Prostate gland (tissue), 2 donors: Measurements from ENCODE around the gene ATP1A3.

ENCODE experiments used
- POLR2AphosphoS5 ChIP-seq: sonication (generic); formaldehyde crosslinking; IDR thresholded peaks from one replicate; pipeline ENCODE4 v1.6.1; 2017; ENCODE audit warnings: antibody characterized with exemption
- TF ChIP-seq, protein P1 (sequence below), 4 experiments: fragments of 200-600 bp in 2 of 4; fragments of 450-650 bp in 2 of 4; sonication (generic) in 2 of 4; IDR thresholded peaks; 1 replicate in 3 of 4; 2 replicates in 1 of 4; pipeline ENCODE4 v1.5.1; 2016 to 2019; ENCODE audit warnings: antibody characterized with exemption in 4 of 4, mild to moderate bottlenecking in 2 of 4, moderate library complexity in 2 of 4

DNA sequence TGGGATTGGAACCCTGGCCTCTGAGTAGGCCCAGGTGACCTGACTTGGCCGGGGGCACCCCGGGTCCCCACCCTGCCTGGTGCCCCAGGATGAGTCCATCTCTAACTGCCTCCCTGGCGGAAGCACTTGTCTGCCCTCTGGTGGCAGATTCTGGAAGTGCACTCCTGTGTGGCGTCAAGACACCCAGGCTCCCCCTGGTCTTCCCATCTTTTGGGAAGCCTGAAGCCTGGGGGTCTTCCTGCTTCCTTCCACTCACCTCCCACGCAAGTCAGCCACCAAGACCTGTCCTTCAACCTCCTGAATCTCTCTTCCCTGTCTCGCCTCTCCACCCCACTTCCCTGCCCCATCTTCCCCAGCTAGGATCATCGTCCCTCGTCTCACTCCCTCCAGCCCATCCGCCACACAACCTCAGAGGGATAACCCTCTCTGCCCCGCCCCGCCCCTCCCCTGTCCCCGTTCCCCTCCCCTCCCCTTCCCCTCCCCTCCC lies 42.3 kb downstream of the ATP1A3 start:
- TF ChIP-seq, protein P1, sequence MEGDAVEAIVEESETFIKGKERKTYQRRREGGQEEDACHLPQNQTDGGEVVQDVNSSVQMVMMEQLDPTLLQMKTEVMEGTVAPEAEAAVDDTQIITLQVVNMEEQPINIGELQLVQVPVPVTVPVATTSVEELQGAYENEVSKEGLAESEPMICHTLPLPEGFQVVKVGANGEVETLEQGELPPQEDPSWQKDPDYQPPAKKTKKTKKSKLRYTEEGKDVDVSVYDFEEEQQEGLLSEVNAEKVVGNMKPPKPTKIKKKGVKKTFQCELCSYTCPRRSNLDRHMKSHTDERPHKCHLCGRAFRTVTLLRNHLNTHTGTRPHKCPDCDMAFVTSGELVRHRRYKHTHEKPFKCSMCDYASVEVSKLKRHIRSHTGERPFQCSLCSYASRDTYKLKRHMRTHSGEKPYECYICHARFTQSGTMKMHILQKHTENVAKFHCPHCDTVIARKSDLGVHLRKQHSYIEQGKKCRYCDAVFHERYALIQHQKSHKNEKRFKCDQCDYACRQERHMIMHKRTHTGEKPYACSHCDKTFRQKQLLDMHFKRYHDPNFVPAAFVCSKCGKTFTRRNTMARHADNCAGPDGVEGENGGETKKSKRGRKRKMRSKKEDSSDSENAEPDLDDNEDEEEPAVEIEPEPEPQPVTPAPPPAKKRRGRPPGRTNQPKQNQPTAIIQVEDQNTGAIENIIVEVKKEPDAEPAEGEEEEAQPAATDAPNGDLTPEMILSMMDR (IDR thresholded peaks at IDR 0.05) = peak; percentile 88 to 93 (median 92)
- peak; percentile 12 for TF ChIP-seq POLR2AphosphoS5
